Endodermal cell (in vitro differentiated cells): ENCODE measurements around the gene NYNRIN. TPM values are rescaled to one million over a fixed set of nuclear protein-coding genes. Genes with fewer than 3 reads are reported as not detected.
A peak's percentile ranks its signal among the peaks of the same experiment; 100 is the strongest.

ENCODE experiments used
- DNase-seq: peaks from one replicate; pipeline ENCODE4 v3.0.0-alpha.2; 2017
- H3K27ac ChIP-seq: 2 replicates; pipeline ENCODE4 v1.5.1; 2013; ENCODE audit warnings: mild to moderate bottlenecking, low read depth, low read length, moderate library complexity
- H3K27me3 ChIP-seq: 2 replicates; pipeline ENCODE4 v1.6.1; 2013; ENCODE audit warnings: mild to moderate bottlenecking, low read length, moderate library complexity; ENCODE audit not compliant: insufficient read depth, control insufficient read depth, poor library complexity, severe bottlenecking
- H3K36me3 ChIP-seq: 2 replicates; pipeline ENCODE4 v1.7.0; 2013; ENCODE audit warnings: mild to moderate bottlenecking, low read length, moderate library complexity; ENCODE audit not compliant: control insufficient read depth, insufficient read depth
- H3K4me1 ChIP-seq: one replicate; pipeline ENCODE4 v1.7.0; 2013; ENCODE audit warnings: low read length; ENCODE audit not compliant: control insufficient read depth, insufficient read depth
- H3K4me3 ChIP-seq: 2 replicates; pipeline ENCODE4 v1.5.1; 2013; ENCODE audit warnings: mild to moderate bottlenecking, low read length, moderate library complexity
- H3K9ac ChIP-seq: 2 replicates; pipeline ENCODE4 v1.6.1; 2013; ENCODE audit warnings: mild to moderate bottlenecking, low read length, moderate library complexity; ENCODE audit not compliant: poor library complexity, severe bottlenecking; ENCODE audit errors: extremely low read depth
- H3K9me3 ChIP-seq: 2 replicates; pipeline ENCODE4 v1.6.1; 2013; ENCODE audit warnings: mild to moderate bottlenecking, low read length, moderate library complexity; ENCODE audit not compliant: control insufficient read depth
- H3K27ac Mint-ChIP-seq: 2 replicates; pipeline ENCODE4 v1.8.0; 2020; ENCODE audit warnings: mixed read lengths
- H3K27me3 Mint-ChIP-seq: 2 replicates; pipeline ENCODE4 v1.8.0; 2021; ENCODE audit warnings: mild to moderate bottlenecking, mixed read lengths; ENCODE audit not compliant: insufficient read depth
- H3K36me3 Mint-ChIP-seq: 2 replicates; pipeline ENCODE4 v1.8.0; 2020; ENCODE audit warnings: low read depth, mixed read lengths
- H3K4me1 Mint-ChIP-seq: 2 replicates; pipeline ENCODE4 v1.8.0; 2020; ENCODE audit warnings: mixed read lengths
- H3K4me3 Mint-ChIP-seq: 2 replicates; pipeline ENCODE4 v1.8.0; 2020; ENCODE audit warnings: mild to moderate bottlenecking, moderate library complexity, mixed read lengths
- H3K9me3 Mint-ChIP-seq: 2 replicates; pipeline ENCODE4 v1.8.0; 2020; ENCODE audit warnings: mild to moderate bottlenecking, mixed read lengths
- CTCF ChIP-seq: fragments of 200-600 bp; sonication (generic); conservative IDR thresholded peaks from 2 replicates; pipeline ENCODE4 v1.5.0; 2021; ENCODE audit warnings: antibody characterized with exemption, mild to moderate bottlenecking
- WGBS, 2 experiments: methylation state at CpG; one replicate each; pipeline versions ENCODE4 v1.1.5 to v1.1.7; 2013; ENCODE audit warnings: missing lambda C conversion rate in 2 of 2, mixed read lengths in 1 of 2; ENCODE audit not compliant: insufficient coverage in 1 of 2, insufficient read length in 1 of 2; 5-methylcytosine and 5-hydroxymethylcytosine counted together
- total RNA-seq, 2 donors: library from RNA; stranded (reverse); fragmentation: NEBNext Ultra II Directional in 1 of 2; extraction: Animal tissue kit (Norgen Biotek cat#: 25700) in 1 of 2; gene quantifications; 2 replicates in 1 of 2; 3 replicates in 1 of 2; pipeline ENCODE4 v1.2.1, GENCODE V29; 2021

The NYNRIN gene
- total RNA-seq, 2 donors from 2014 or later, result 19.5 to 19.7 TPM

GRCh38 chr14:24356208-24356607 is 42.6 kb upstream of the NYNRIN start:
- no peaks in the 10 kb centered on the region for H3K36me3 Mint-ChIP-seq
- DNase-seq, result no peak
- Histone ChIP-seq H3K4me1 (no peaks in the 10 kb centered on the region), H3K9me3 (peaks cover 8% of the 10 kb centered on the region), H3K36me3 (no peaks in the 10 kb centered on the region), H3K4me3 (no peak overlapping the region), H3K27me3 (peaks cover 55% of the 10 kb centered on the region), H3K27ac (no peak overlapping the region), H3K9ac (no peak overlapping the region)
- H3K4me1 Mint-ChIP-seq, result no peaks in the 10 kb centered on the region
- TF ChIP-seq CTCF, result no peak
- 83% methylated on average over 2 to 4 of the region's 4 CpGs for whole genome bisulfite sequencing, 2 experiments
- H3K27ac Mint-ChIP-seq, result no peak overlapping the region
- H3K9me3 Mint-ChIP-seq, result peaks cover 6% of the 10 kb centered on the region
- no peak overlapping the region for H3K4me3 Mint-ChIP-seq
- H3K27me3 Mint-ChIP-seq, result peaks cover 74% of the 10 kb centered on the region

GRCh38 chr14:24360281-24360680 is 38.5 kb upstream of the NYNRIN start:
- DNase-seq, result no peak
- Mint-ChIP-seq H3K36me3 (no peaks in the 10 kb centered on the region), H3K27me3 (peaks cover 68% of the 10 kb centered on the region), H3K27ac (no peak overlapping the region), H3K9me3 (peaks cover 6% of the 10 kb centered on the region), H3K4me1 (no peaks in the 10 kb centered on the region), H3K4me3 (no peak overlapping the region)
- Histone ChIP-seq H3K27ac (no peak overlapping the region), H3K27me3 (peaks cover 49% of the 10 kb centered on the region), H3K4me1 (no peaks in the 10 kb centered on the region), H3K4me3 (no peak overlapping the region), H3K9me3 (peaks cover 8% of the 10 kb centered on the region), H3K36me3 (no peaks in the 10 kb centered on the region), H3K9ac (no peak overlapping the region)
- 85 to 96% methylated on average over 3 of the region's 3 CpGs for WGBS, 2 experiments
- no peak for TF ChIP-seq CTCF

GRCh38 chr14:24361326-24361725 is 37.5 kb upstream of the NYNRIN start:
- H3K27ac Mint-ChIP-seq, result no peak overlapping the region
- 81% methylated on average over 2 of the region's 2 CpGs; no CpG with 5 or more reads in 1 of the 2 experiments for WGBS, 2 experiments
- DNase-seq, result peak; percentile 25
- H3K9ac ChIP-seq, result no peak overlapping the region
- H3K4me3 ChIP-seq, result no peak overlapping the region
- H3K4me1 Mint-ChIP-seq, result peaks cover 7% of the 10 kb centered on the region
- peaks cover 66% of the 10 kb centered on the region for H3K27me3 Mint-ChIP-seq
- H3K27ac ChIP-seq, result no peak overlapping the region
- no peaks in the 10 kb centered on the region for H3K4me1 ChIP-seq
- H3K27me3 ChIP-seq, result peaks cover 49% of the 10 kb centered on the region
- no peaks in the 10 kb centered on the region for H3K36me3 ChIP-seq
- H3K9me3 Mint-ChIP-seq, result peaks cover 6% of the 10 kb centered on the region
- peaks cover 8% of the 10 kb centered on the region for H3K9me3 ChIP-seq
- H3K4me3 Mint-ChIP-seq, result no peak overlapping the region
- no peak for TF ChIP-seq CTCF
- H3K36me3 Mint-ChIP-seq, result no peaks in the 10 kb centered on the region
